ENCODE data around the gene TCIRG1. TPM values are rescaled to one million over a fixed set of nuclear protein-coding genes. Genes with fewer than 3 reads are reported as not detected.

TCIRG1 gene
- total RNA-seq, 1 donor from 2014 or later, result 245 TPM

GRCh38 chr11:68049509-68050370 is 10.9 kb downstream of the TCIRG1 start:
- intact Hi-C loops (cut with micrococcal nuclease), result no loop called here

GRCh38 chr11:68050371-68050841 is 11.6 kb downstream of the TCIRG1 start:
- intact Hi-C loops (cut with micrococcal nuclease), result no loop called here

- intact Hi-C loops (cut with micrococcal nuclease), result no loop called here
Measured at GRCh38 chr11:68051191-68052136, 12.6 kb downstream of the TCIRG1 start.

- intact Hi-C loops (cut with micrococcal nuclease), result no loop called here
Measured at GRCh38 chr11:68052137-68052873, 13.5 kb downstream of the TCIRG1 start.

- intact Hi-C loops (cut with micrococcal nuclease), result no loop called here
Measured at GRCh38 chr11:68053117-68053516, 14.3 kb downstream of the TCIRG1 start.

- intact Hi-C loops (cut with micrococcal nuclease), result no loop called here
Measured at GRCh38 chr11:68053981-68054812, 15.4 kb downstream of the TCIRG1 start.

GRCh38 chr11:68056317-68057285 is 17.8 kb downstream of the TCIRG1 start:
- intact Hi-C loops (cut with micrococcal nuclease), result no loop called here

GRCh38 chr11:68057807-68058206 is 19.0 kb downstream of the TCIRG1 start:
- intact Hi-C loops (cut with micrococcal nuclease), result no loop called here

- intact Hi-C loops (cut with micrococcal nuclease), result no loop called here
Measured at GRCh38 chr11:68061508-68061907, 22.7 kb downstream of the TCIRG1 start.

- intact Hi-C loops (cut with micrococcal nuclease), result no loop called here
Measured at GRCh38 chr11:68064926-68065325, 26.1 kb downstream of the TCIRG1 start.

- intact Hi-C loops (cut with micrococcal nuclease), result no loop called here
Measured at GRCh38 chr11:68065841-68066240, 27.0 kb downstream of the TCIRG1 start.

GRCh38 chr11:68066742-68067141 is 27.9 kb downstream of the TCIRG1 start:
- intact Hi-C loops (cut with micrococcal nuclease), result no loop called here

GRCh38 chr11:68067991-68068390 is 29.2 kb downstream of the TCIRG1 start:
- intact Hi-C loops (cut with micrococcal nuclease), result no loop called here

GRCh38 chr11:68071281-68072048 is 32.6 kb downstream of the TCIRG1 start:
- intact Hi-C loops (cut with micrococcal nuclease), result no loop called here

- intact Hi-C loops (cut with micrococcal nuclease), result no loop called here
Measured at GRCh38 chr11:68074584-68075352, 35.9 kb downstream of the TCIRG1 start.

- intact Hi-C loops (cut with micrococcal nuclease), result no loop called here
Measured at GRCh38 chr11:68076371-68077042, 37.7 kb downstream of the TCIRG1 start.
